ENCODE measurements around the gene GPC6. TPM values are rescaled to one million over a fixed set of nuclear protein-coding genes. Genes with fewer than 3 reads are reported as not detected.

Gene GPC6
- total RNA-seq, 3 donors from 2014 or later (not counting 1 experiment from before 2014, with no cell fraction given) = not detected

DNA sequence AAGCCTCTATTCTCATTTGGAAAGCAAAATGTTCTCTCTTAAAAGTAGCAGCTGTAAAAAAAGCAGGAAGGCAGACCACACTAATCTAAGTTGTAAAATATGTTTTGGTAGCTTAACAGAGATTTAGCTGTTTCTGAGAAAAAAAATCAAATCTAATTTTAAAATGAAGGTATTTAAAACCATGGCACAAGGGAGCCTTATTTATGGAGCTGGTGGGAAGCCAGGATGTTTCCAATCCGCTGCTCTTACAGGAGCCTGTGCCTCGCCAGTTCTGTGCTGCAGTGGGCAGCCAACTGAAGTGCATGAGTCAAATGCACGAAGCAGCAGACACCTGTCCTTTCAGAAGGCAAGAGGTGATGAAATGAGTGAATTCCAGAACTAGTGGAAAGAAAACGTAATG lies 28.2 kb downstream of the GPC6 start:
- ATAC-seq (no peak), DNase-seq (no peak)
- intact Hi-C loops (cut with micrococcal nuclease) = no loop called here
- Mint-ChIP-seq H3K27me3 (ENCODE audit: low read depth in 2 of 2) (no peaks in the 10 kb centered on the region), H3K4me3 (no peak overlapping the region), H3K9me3 (peaks cover 2 to 11% of the 10 kb centered on the region in 2 donors), H3K36me3 (no peaks in the 10 kb centered on the region), H3K27ac (no peak overlapping the region), H3K4me1 (no peaks in the 10 kb centered on the region)
- no peaks in the 10 kb centered on the region for H3K27me3 ChIP-seq (ENCODE audit: control insufficient read depth, insufficient read depth, low read length)
- no peak overlapping the region for H3K27ac ChIP-seq (ENCODE audit: low read length)
- H3K9me3 ChIP-seq (ENCODE audit: control insufficient read depth, insufficient read depth, low read length) = peaks cover 3% of the 10 kb centered on the region
- H3K36me3 ChIP-seq (ENCODE audit: control insufficient read depth, insufficient read depth, low read length) = no peaks in the 10 kb centered on the region
- WGBS (ENCODE audit: insufficient coverage) = 79% methylated on average over 3 of the region's 4 CpGs
- H3K4me3 ChIP-seq (ENCODE audit: low read length) = no peak overlapping the region
- H3K4me1 ChIP-seq (ENCODE audit: control insufficient read depth, insufficient read depth, low read length) = no peaks in the 10 kb centered on the region
- TF ChIP-seq CTCF (IDR thresholded peaks at IDR 0.05) = no peak

DNA sequence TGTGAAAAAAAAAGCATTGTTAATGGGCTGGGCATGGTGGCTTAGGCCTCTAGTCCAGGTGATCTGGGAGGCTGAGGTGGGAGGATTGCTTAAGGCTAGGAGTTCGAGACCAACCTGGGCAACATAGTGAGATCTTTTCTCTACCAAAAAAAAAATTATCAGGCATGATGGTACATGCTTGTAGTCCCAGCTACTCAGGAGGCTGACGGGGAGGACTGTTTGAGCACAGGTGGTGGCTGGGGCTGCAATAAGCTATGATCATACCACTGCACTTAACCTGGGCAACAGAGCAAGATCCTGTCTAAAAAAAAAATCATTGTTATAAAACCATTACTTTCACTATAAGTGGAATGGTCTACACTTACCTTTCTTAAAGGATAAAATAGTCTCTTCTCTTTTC lies 30.4 kb downstream of the GPC6 start:
- no peak overlapping the region for H3K27ac Mint-ChIP-seq
- Histone ChIP-seq H3K4me3 (ENCODE audit: low read length) (no peak overlapping the region), H3K36me3 (ENCODE audit: control insufficient read depth, insufficient read depth, low read length) (no peaks in the 10 kb centered on the region), H3K27ac (ENCODE audit: low read length) (no peak overlapping the region), H3K27me3 (ENCODE audit: control insufficient read depth, insufficient read depth, low read length) (no peaks in the 10 kb centered on the region), H3K4me1 (ENCODE audit: control insufficient read depth, insufficient read depth, low read length) (no peaks in the 10 kb centered on the region), H3K9me3 (ENCODE audit: control insufficient read depth, insufficient read depth, low read length) (no peaks in the 10 kb centered on the region)
- peaks cover 2 to 8% of the 10 kb centered on the region in 2 donors for H3K9me3 Mint-ChIP-seq
- TF ChIP-seq CTCF (IDR thresholded peaks at IDR 0.05) = no peak
- H3K4me1 Mint-ChIP-seq = no peaks in the 10 kb centered on the region
- intact Hi-C loops (cut with micrococcal nuclease) = no loop called here
- DNase-seq (no peak), ATAC-seq (no peak)
- H3K27me3 Mint-ChIP-seq (ENCODE audit: low read depth in 2 of 2) = no peaks in the 10 kb centered on the region
- WGBS (ENCODE audit: insufficient coverage) = 93% methylated on average over 1 of the region's 2 CpGs
- H3K36me3 Mint-ChIP-seq = no peaks in the 10 kb centered on the region
- H3K4me3 Mint-ChIP-seq = no peak overlapping the region

DNA sequence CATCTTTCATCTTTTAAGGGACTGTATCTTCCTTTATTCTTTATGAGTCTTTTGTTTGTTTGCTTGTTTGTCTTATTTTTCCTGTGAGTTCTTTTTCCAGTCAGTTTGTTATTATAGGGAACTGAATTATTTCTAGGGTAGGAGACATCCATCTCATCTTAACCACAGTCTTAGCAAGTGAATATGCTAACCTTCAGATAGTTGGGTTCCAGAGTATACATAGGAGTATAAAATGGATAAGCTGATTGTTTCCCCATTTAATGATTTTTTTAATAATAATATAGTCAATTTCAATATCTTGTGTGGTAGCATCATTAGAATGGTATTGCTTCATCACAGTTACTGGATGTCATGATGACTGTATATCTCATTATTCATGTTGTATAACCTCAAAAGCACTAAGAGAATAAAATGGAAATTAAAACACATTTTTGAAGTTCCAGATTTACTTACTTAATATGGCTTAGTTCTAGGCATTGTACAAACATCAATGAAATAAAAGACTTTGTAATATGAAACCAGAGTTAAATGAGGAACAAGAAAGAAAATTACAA lies 33.0 kb downstream of the GPC6 start:
- TF ChIP-seq CTCF (IDR thresholded peaks at IDR 0.05) = no peak
- Histone ChIP-seq H3K4me3 (ENCODE audit: low read length) (no peak overlapping the region), H3K36me3 (ENCODE audit: control insufficient read depth, insufficient read depth, low read length) (no peaks in the 10 kb centered on the region), H3K4me1 (ENCODE audit: control insufficient read depth, insufficient read depth, low read length) (no peaks in the 10 kb centered on the region), H3K27me3 (ENCODE audit: control insufficient read depth, insufficient read depth, low read length) (no peaks in the 10 kb centered on the region), H3K9me3 (ENCODE audit: control insufficient read depth, insufficient read depth, low read length) (no peaks in the 10 kb centered on the region), H3K27ac (ENCODE audit: low read length) (no peak overlapping the region)
- H3K9me3 Mint-ChIP-seq = peaks cover 5 to 7% of the 10 kb centered on the region in 2 donors
- no peak overlapping the region for H3K4me3 Mint-ChIP-seq
- DNase-seq = no peak
- no peak for ATAC-seq
- H3K36me3 Mint-ChIP-seq = no peaks in the 10 kb centered on the region
- H3K4me1 Mint-ChIP-seq = no peaks in the 10 kb centered on the region
- no peak overlapping the region for H3K27ac Mint-ChIP-seq
- H3K27me3 Mint-ChIP-seq (ENCODE audit: low read depth in 2 of 2) = no peaks in the 10 kb centered on the region
- intact Hi-C loops (cut with micrococcal nuclease) = no loop called here

GRCh38 chr13:93260591-93260990 lies 34.0 kb downstream of the GPC6 start:
- no peaks in the 10 kb centered on the region for H3K4me1 Mint-ChIP-seq
- no peak for DNase-seq

More at GRCh38 chr13:93260591-93260990, 34.0 kb downstream of the GPC6 start:
- no peak overlapping the region for H3K4me3 Mint-ChIP-seq
- intact Hi-C loops (cut with micrococcal nuclease) = no loop called here
- Histone ChIP-seq H3K36me3 (ENCODE audit: control insufficient read depth, insufficient read depth, low read length) (no peaks in the 10 kb centered on the region), H3K27ac (ENCODE audit: low read length) (no peak overlapping the region), H3K4me3 (ENCODE audit: low read length) (no peak overlapping the region), H3K9me3 (ENCODE audit: control insufficient read depth, insufficient read depth, low read length) (no peaks in the 10 kb centered on the region), H3K27me3 (ENCODE audit: control insufficient read depth, insufficient read depth, low read length) (no peaks in the 10 kb centered on the region), H3K4me1 (ENCODE audit: control insufficient read depth, insufficient read depth, low read length) (no peaks in the 10 kb centered on the region)
- peaks cover 5 to 7% of the 10 kb centered on the region in 2 donors for H3K9me3 Mint-ChIP-seq
- no peak for ATAC-seq
- TF ChIP-seq CTCF (IDR thresholded peaks at IDR 0.05) = no peak
- H3K36me3 Mint-ChIP-seq = no peaks in the 10 kb centered on the region
- H3K27ac Mint-ChIP-seq = no peak overlapping the region
- no peaks in the 10 kb centered on the region for H3K27me3 Mint-ChIP-seq (ENCODE audit: low read depth in 2 of 2)
- no CpG with 5 or more reads among the region's 1 CpG for WGBS (ENCODE audit: insufficient coverage)

Measured in natural killer cell (primary cell).